ENCODE results near the gene IGSF5. TPM values are rescaled to one million over a fixed set of nuclear protein-coding genes. Genes with fewer than 3 reads are reported as not detected.

IGSF5 gene
- polyA plus RNA-seq, 3 donors, result not detected

DNA sequence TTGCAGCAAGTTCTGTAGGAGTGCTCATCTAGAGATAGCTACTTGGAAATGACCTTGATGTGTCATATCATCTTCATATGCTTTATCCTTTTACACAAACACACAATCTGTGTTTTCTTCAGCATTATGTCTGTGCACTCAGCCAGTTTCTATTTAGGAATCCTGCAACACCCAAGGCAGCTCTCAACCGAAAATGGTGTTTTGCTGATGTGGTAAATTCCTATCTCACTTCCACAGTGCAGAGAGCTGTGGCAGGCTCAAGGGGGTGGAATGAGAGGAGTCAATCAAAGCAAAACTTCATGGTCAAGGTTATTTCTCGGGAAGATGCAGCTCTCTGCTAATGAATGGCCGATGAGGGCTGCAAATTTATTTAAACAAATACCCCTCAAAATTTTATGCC, 59.3 kb downstream of the IGSF5 start:
- TF ChIP-seq, protein P1, sequence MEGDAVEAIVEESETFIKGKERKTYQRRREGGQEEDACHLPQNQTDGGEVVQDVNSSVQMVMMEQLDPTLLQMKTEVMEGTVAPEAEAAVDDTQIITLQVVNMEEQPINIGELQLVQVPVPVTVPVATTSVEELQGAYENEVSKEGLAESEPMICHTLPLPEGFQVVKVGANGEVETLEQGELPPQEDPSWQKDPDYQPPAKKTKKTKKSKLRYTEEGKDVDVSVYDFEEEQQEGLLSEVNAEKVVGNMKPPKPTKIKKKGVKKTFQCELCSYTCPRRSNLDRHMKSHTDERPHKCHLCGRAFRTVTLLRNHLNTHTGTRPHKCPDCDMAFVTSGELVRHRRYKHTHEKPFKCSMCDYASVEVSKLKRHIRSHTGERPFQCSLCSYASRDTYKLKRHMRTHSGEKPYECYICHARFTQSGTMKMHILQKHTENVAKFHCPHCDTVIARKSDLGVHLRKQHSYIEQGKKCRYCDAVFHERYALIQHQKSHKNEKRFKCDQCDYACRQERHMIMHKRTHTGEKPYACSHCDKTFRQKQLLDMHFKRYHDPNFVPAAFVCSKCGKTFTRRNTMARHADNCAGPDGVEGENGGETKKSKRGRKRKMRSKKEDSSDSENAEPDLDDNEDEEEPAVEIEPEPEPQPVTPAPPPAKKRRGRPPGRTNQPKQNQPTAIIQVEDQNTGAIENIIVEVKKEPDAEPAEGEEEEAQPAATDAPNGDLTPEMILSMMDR (IDR thresholded peaks at IDR 0.05), result no peak
- H3K4me2 ChIP-seq (replicated peaks; ENCODE audit: extremely low read depth, low read length, poor library complexity, severe bottlenecking), result no peak overlapping the region
- WGBS (ENCODE audit: insufficient coverage), result 83% methylated on average over 1 of the region's 3 CpGs
- no peak overlapping the region for H3K4me3 ChIP-seq (replicated peaks in 1 of 3; ENCODE audit: low read depth in 2 of 3, low read length in 3 of 3)
- H3K27ac ChIP-seq (ENCODE audit: low read depth in 1 of 2, low read length in 2 of 2), result no peak overlapping the region
- intact Hi-C loops (cut with micrococcal nuclease), result no loop called here
- H4K20me1 ChIP-seq (ENCODE audit: insufficient read depth, low read length), result no peaks in the 10 kb centered on the region
- Mint-ChIP-seq H3K36me3 (no peaks in the 10 kb centered on the region), H3K27me3 (ENCODE audit: low read depth in 3 of 3) (peaks cover 0 to 5% (median 0%) of the 10 kb centered on the region in 3 donors), H3K27ac (no peak overlapping the region), H3K4me1 (no peaks in the 10 kb centered on the region), H3K9me3 (peaks cover 0 to 13% (median 2%) of the 10 kb centered on the region in 7 donors), H3K4me3 (no peak overlapping the region)
- H3K4me1 ChIP-seq (ENCODE audit: control insufficient read depth in 1 of 2, insufficient read depth in 2 of 2, low read length in 2 of 2), result no peaks in the 10 kb centered on the region
- no peak for DNase-seq
- H3K79me2 ChIP-seq (ENCODE audit: insufficient read depth, low read length), result no peaks in the 10 kb centered on the region
- no peaks in the 10 kb centered on the region for H3K9me3 ChIP-seq (replicated peaks in 1 of 2; ENCODE audit: control insufficient read depth in 1 of 2, insufficient read depth in 1 of 2, low read length in 2 of 2)
- H3K9ac ChIP-seq (ENCODE audit: insufficient read depth, low read length, poor library complexity, severe bottlenecking), result no peak overlapping the region
- no peaks in the 10 kb centered on the region for H3K36me3 ChIP-seq (replicated peaks in 1 of 2; ENCODE audit: control insufficient read depth in 1 of 2, insufficient read depth in 2 of 2, low read length in 2 of 2)
- no peak overlapping the region for H2AFZ ChIP-seq (ENCODE audit: insufficient read depth, low read depth, low read length, poor library complexity, severe bottlenecking)
- no peaks in the 10 kb centered on the region for H3K27me3 ChIP-seq (ENCODE audit: control insufficient read depth in 2 of 2, insufficient read depth in 2 of 2, low read length in 2 of 2)

GRCh38 chr21:39805983-39806382, 61.0 kb downstream of the IGSF5 start:
- TF ChIP-seq, protein P1 (IDR thresholded peaks at IDR 0.05), result no peak
- Histone ChIP-seq H3K9me3 (replicated peaks in 1 of 2; ENCODE audit: control insufficient read depth in 1 of 2, insufficient read depth in 1 of 2, low read length in 2 of 2) (no peaks in the 10 kb centered on the region), H2AFZ (ENCODE audit: insufficient read depth, low read depth, low read length, poor library complexity, severe bottlenecking) (no peak overlapping the region), H3K4me1 (ENCODE audit: control insufficient read depth in 1 of 2, insufficient read depth in 2 of 2, low read length in 2 of 2) (no peaks in the 10 kb centered on the region), H3K27ac (ENCODE audit: low read depth in 1 of 2, low read length in 2 of 2) (no peak overlapping the region), H3K4me2 (replicated peaks; ENCODE audit: extremely low read depth, low read length, poor library complexity, severe bottlenecking) (no peak overlapping the region), H3K36me3 (replicated peaks in 1 of 2; ENCODE audit: control insufficient read depth in 1 of 2, insufficient read depth in 2 of 2, low read length in 2 of 2) (no peaks in the 10 kb centered on the region), H4K20me1 (ENCODE audit: insufficient read depth, low read length) (no peaks in the 10 kb centered on the region), H3K9ac (ENCODE audit: insufficient read depth, low read length, poor library complexity, severe bottlenecking) (no peak overlapping the region), H3K27me3 (ENCODE audit: control insufficient read depth in 2 of 2, insufficient read depth in 2 of 2, low read length in 2 of 2) (no peaks in the 10 kb centered on the region), H3K79me2 (ENCODE audit: insufficient read depth, low read length) (no peaks in the 10 kb centered on the region), H3K4me3 (replicated peaks in 1 of 3; ENCODE audit: low read depth in 2 of 3, low read length in 3 of 3) (no peak overlapping the region)
- H3K27ac Mint-ChIP-seq, result no peak overlapping the region
- intact Hi-C loops (cut with micrococcal nuclease), result no loop called here
- WGBS (ENCODE audit: insufficient coverage), result no CpG with 5 or more reads among the region's 1 CpG
- H3K27me3 Mint-ChIP-seq (ENCODE audit: low read depth in 3 of 3), result peaks cover 0 to 5% (median 0%) of the 10 kb centered on the region in 3 donors
- no peaks in the 10 kb centered on the region for H3K36me3 Mint-ChIP-seq
- H3K4me3 Mint-ChIP-seq, result no peak overlapping the region
- peaks cover 2 to 14% (median 5%) of the 10 kb centered on the region in 7 donors for H3K9me3 Mint-ChIP-seq
- DNase-seq, result no peak
- no peaks in the 10 kb centered on the region for H3K4me1 Mint-ChIP-seq
